H1 (cell line): ENCODE measurements around the gene C3orf22. TPM values are rescaled to one million over a fixed set of nuclear protein-coding genes. Genes with fewer than 3 reads are reported as not detected.
A peak's percentile ranks its signal among the peaks of the same experiment; 100 is the strongest.

ENCODE experiments used
- CTCF ChIA-PET: fragments of 300-600 bp; sonication (Branson Sonifier 250); formaldehyde crosslinking; loops from one replicate; lab custom pipeline; 2021; ENCODE audit not compliant: partially characterized antibody; lab: Charles Lee
- POLR2A ChIA-PET: fragments of 300-600 bp; sonication (Branson Sonifier 250); formaldehyde crosslinking; loops from one replicate; lab custom pipeline; 2021; ENCODE audit warnings: inconsistent platforms; ENCODE audit not compliant: partially characterized antibody; lab: Charles Lee
- DNase-seq, 2 experiments: peaks; one replicate each; pipeline versions ENCODE4 v3.0.0 to v3.0.0-alpha.2; 2010 to 2022; ENCODE audit warnings: low spot score in 2 of 2, low read depth in 1 of 2, mixed read lengths in 1 of 2
- FAIRE-seq: peaks from 2 replicates; lab custom pipeline; 2011; peaks lifted over from hg19 to GRCh38; lab: Jason Lieb, UNC
- H2AFZ ChIP-seq: 2 replicates; pipeline ENCODE4 v1.8.1; 2012; ENCODE audit warnings: low read length, inconsistent platforms
- H2AK5ac ChIP-seq: 2 replicates; pipeline ENCODE4 v1.6.1; 2013; ENCODE audit warnings: low read depth, low read length
- H2BK120ac ChIP-seq: replicated peaks from 2 replicates; pipeline ENCODE3; 2013; ENCODE audit warnings: low read depth, low read length, inconsistent platforms
- H2BK12ac ChIP-seq: 2 replicates; pipeline ENCODE4 v1.6.1; 2013; ENCODE audit warnings: low read depth, low read length
- H2BK15ac ChIP-seq: 2 replicates; pipeline ENCODE4 v1.6.1; 2013; ENCODE audit warnings: low read length
- H2BK20ac ChIP-seq: 2 replicates; pipeline ENCODE4 v1.6.1; 2013; ENCODE audit warnings: low read length
- H2BK5ac ChIP-seq: 2 replicates; pipeline ENCODE4 v1.6.1; 2013; ENCODE audit warnings: low read depth, low read length
- H3K14ac ChIP-seq: 2 replicates; pipeline ENCODE4 v1.6.1; 2013; ENCODE audit warnings: inconsistent platforms; ENCODE audit not compliant: insufficient read length
- H3K18ac ChIP-seq: 2 replicates; pipeline ENCODE4 v1.6.1; 2013; ENCODE audit warnings: low read length; ENCODE audit errors: extremely low read depth
- H3K23ac ChIP-seq: 2 replicates; pipeline ENCODE4 v1.6.1; 2013; ENCODE audit warnings: inconsistent platforms; ENCODE audit not compliant: insufficient read length
- H3K23me2 ChIP-seq: 2 replicates; pipeline ENCODE4 v1.6.1; 2013; ENCODE audit warnings: low read depth, low read length
- H3K27ac ChIP-seq: 2 replicates; pipeline ENCODE4 v1.6.1; 2011; ENCODE audit warnings: low read depth, low read length, inconsistent platforms
- H3K27me3 ChIP-seq, 4 experiments: replicated peaks in 1 of 4; 1 replicate in 1 of 4; 2 replicates in 3 of 4; pipeline versions ENCODE4 v1.6.1 to v1.8.1; 2011 to 2013; ENCODE audit warnings: low read length in 3 of 4, mild to moderate bottlenecking in 3 of 4, inconsistent platforms in 2 of 4, mixed read lengths in 2 of 4, moderate library complexity in 1 of 4; ENCODE audit not compliant: control insufficient read depth in 3 of 4, insufficient read depth in 3 of 4; ENCODE audit errors: extremely low read depth in 1 of 4
- H3K36me3 ChIP-seq, 4 experiments: 2 replicates each; pipeline versions ENCODE4 v1.6.1 to v1.8.1; 2011 to 2013; ENCODE audit warnings: mild to moderate bottlenecking in 4 of 4, low read length in 3 of 4, moderate library complexity in 2 of 4, control low read depth in 1 of 4, inconsistent platforms in 1 of 4; ENCODE audit not compliant: insufficient read depth in 4 of 4, control insufficient read depth in 2 of 4
- H3K4ac ChIP-seq: replicated peaks from 2 replicates; pipeline ENCODE3; 2013; ENCODE audit warnings: low read length, low read depth, mixed read lengths, inconsistent platforms; ENCODE audit not compliant: insufficient read length
- H3K4me1 ChIP-seq, 4 experiments: replicated peaks in 1 of 4; 1 replicate in 1 of 4; 2 replicates in 3 of 4; pipeline versions ENCODE4 v1.6.1 to v1.8.1; 2011 to 2013; ENCODE audit warnings: low read length in 3 of 4, inconsistent platforms in 2 of 4, mixed read lengths in 1 of 4; ENCODE audit not compliant: insufficient read depth in 4 of 4, control insufficient read depth in 3 of 4
- H3K4me2 ChIP-seq, 2 experiments: 2 replicates each; pipeline versions ENCODE4 v1.6.1 to v1.8.1; 2011 to 2013; ENCODE audit warnings: low read depth in 2 of 2, low read length in 2 of 2, control low read depth in 1 of 2, inconsistent platforms in 1 of 2, mild to moderate bottlenecking in 1 of 2; ENCODE audit not compliant: insufficient read depth in 1 of 2
- H3K4me3 ChIP-seq, 4 experiments: fragments of 200-600, 300-600 bp in 1 of 4; sonication (generic), shearing (Covaris generic), sonication (Bioruptor Twin) in 1 of 4; 2 replicates each; pipeline versions ENCODE4 v1.5.1 to v1.8.1; 2011 to 2016; ENCODE audit warnings: low read length in 4 of 4, low read depth in 3 of 4, control low read depth in 2 of 4, inconsistent platforms in 2 of 4, mild to moderate bottlenecking in 2 of 4, mixed read lengths in 1 of 4, moderate library complexity in 1 of 4; ENCODE audit not compliant: insufficient read depth in 2 of 4; ENCODE audit errors: extremely low read depth in 1 of 4
- H3K56ac ChIP-seq: replicated peaks from 2 replicates; pipeline ENCODE3; 2013; ENCODE audit warnings: low read depth, mild to moderate bottlenecking, mixed read lengths, low read length, inconsistent platforms; ENCODE audit not compliant: insufficient read length
- H3K79me1 ChIP-seq: 2 replicates; pipeline ENCODE4 v1.6.1; 2013; ENCODE audit warnings: low read depth, low read length, control low read depth
- H3K79me2 ChIP-seq, 2 experiments: 2 replicates each; pipeline versions ENCODE4 v1.6.1 to v1.8.1; 2012 to 2013; ENCODE audit warnings: low read length in 2 of 2, mild to moderate bottlenecking in 2 of 2, inconsistent platforms in 1 of 2; ENCODE audit not compliant: insufficient read depth in 2 of 2, control insufficient read depth in 1 of 2
- H3K9ac ChIP-seq, 4 experiments: replicated peaks in 1 of 4; 1 replicate in 1 of 4; 2 replicates in 3 of 4; pipeline versions ENCODE4 v1.6.1 to v1.8.1; 2011 to 2013; ENCODE audit warnings: low read depth in 3 of 4, low read length in 3 of 4, control low read depth in 2 of 4, mild to moderate bottlenecking in 2 of 4, moderate library complexity in 2 of 4, inconsistent platforms in 1 of 4; ENCODE audit errors: extremely low read depth in 1 of 4
- H3K9me3 ChIP-seq, 2 experiments: 2 replicates each; pipeline versions ENCODE4 v1.6.1 to v1.8.1; 2012 to 2013; ENCODE audit warnings: mild to moderate bottlenecking in 2 of 2, moderate library complexity in 2 of 2, control low read depth in 1 of 2, inconsistent platforms in 1 of 2, low read depth in 1 of 2, low read length in 1 of 2, mixed read lengths in 1 of 2; ENCODE audit not compliant: insufficient read depth in 2 of 2
- H4K20me1 ChIP-seq, 2 experiments: replicated peaks in 1 of 2; 2 replicates each; pipeline versions ENCODE3 to v1.8.1; 2011 to 2013; ENCODE audit warnings: inconsistent platforms in 2 of 2, low read length in 2 of 2, mild to moderate bottlenecking in 1 of 2; ENCODE audit not compliant: insufficient read depth in 2 of 2, control insufficient read depth in 1 of 2
- H4K5ac ChIP-seq: 2 replicates; pipeline ENCODE4 v1.6.1; 2013; ENCODE audit warnings: low read length, low read depth, mixed read lengths, inconsistent platforms; ENCODE audit not compliant: insufficient read length
- H4K8ac ChIP-seq: 2 replicates; pipeline ENCODE4 v1.8.0; 2013; ENCODE audit warnings: mild to moderate bottlenecking, moderate library complexity, low read length, inconsistent platforms; ENCODE audit not compliant: insufficient read depth; ENCODE audit errors: extremely low read depth
- H4K91ac ChIP-seq: replicated peaks from 2 replicates; pipeline ENCODE3; 2013; ENCODE audit warnings: low read length, mixed read lengths, inconsistent platforms; ENCODE audit not compliant: insufficient read length
- ATF3 ChIP-seq: IDR thresholded peaks from 2 replicates; pipeline ENCODE4 v1.6.1; 2011; ENCODE audit warnings: low read depth, mild to moderate bottlenecking, low read length; ENCODE audit not compliant: insufficient read depth
- CREB1 ChIP-seq: IDR thresholded peaks from 2 replicates; pipeline ENCODE4 v1.6.1; 2012; ENCODE audit warnings: inconsistent platforms
- EZH2 ChIP-seq: fragments of 200-600 bp; sonication (generic); IDR thresholded peaks from 2 replicates; pipeline ENCODE4 v1.7.1; 2012; ENCODE audit warnings: low read depth, mild to moderate bottlenecking, moderate library complexity, low read length, inconsistent platforms; ENCODE audit not compliant: severe bottlenecking
- JUND ChIP-seq: IDR thresholded peaks from 2 replicates; pipeline ENCODE4 v1.6.1; 2011; ENCODE audit warnings: mild to moderate bottlenecking, improper control_type of control experiment, low read length
- PHF8 ChIP-seq: fragments of 200-600 bp; sonication (generic); conservative IDR thresholded peaks from 2 replicates; pipeline ENCODE4 v1.7.1; 2012; ENCODE audit warnings: low read depth, mild to moderate bottlenecking, inconsistent platforms, low read length, moderate library complexity
- POLR2AphosphoS5 ChIP-seq: IDR thresholded peaks from 2 replicates; pipeline ENCODE4 v1.6.1; 2011; ENCODE audit warnings: low read depth, low read length
- POU5F1 ChIP-seq: IDR thresholded peaks from 2 replicates; pipeline ENCODE4 v1.6.1; 2011; ENCODE audit warnings: low read depth, mild to moderate bottlenecking, low read length, moderate library complexity
- SP1 ChIP-seq: IDR thresholded peaks from 2 replicates; pipeline ENCODE4 v1.6.1; 2011; ENCODE audit warnings: low read depth, low read length
- YY1 ChIP-seq: IDR thresholded peaks from 2 replicates; pipeline ENCODE4 v1.6.1; 2011; ENCODE audit warnings: low read depth, mild to moderate bottlenecking, low read length
- WGBS, 2 experiments: shearing (Covaris generic) in 1 of 2; methylation state at CpG; one replicate each; pipeline versions ENCODE4 v1.1.6 to v1.1.7; 2013 to 2015; ENCODE audit warnings: low lambda C conversion rate in 2 of 2, mixed read lengths in 2 of 2, inconsistent platforms in 1 of 2, low coverage in 1 of 2, missing lambda C conversion rate in 1 of 2; ENCODE audit not compliant: insufficient replicate concordance in 2 of 2, insufficient coverage in 1 of 2, insufficient read length in 1 of 2; ENCODE audit errors: extremely low coverage in 1 of 2, missing lambda C conversion rate in 1 of 2; 5-methylcytosine and 5-hydroxymethylcytosine counted together
- polyA plus RNA-seq, 7 experiments: library from polyadenylated mRNA; depleted of rRNA in 3 of 7; stranded (reverse) in 5 of 7; unstranded in 2 of 7; fragments of >200 nt in 5 of 7; fragments of 200-250 nt in 2 of 7; gene quantifications; 1 replicate in 5 of 7; 2 replicates in 1 of 7; 4 replicates in 1 of 7; pipeline versions ENCODE4 v1.2.1 to v1.2.3, GENCODE V29; 2011 to 2013; ENCODE audit warnings: missing spikeins in 2 of 7, mixed read lengths in 2 of 7
- total RNA-seq: library from RNA; stranded (reverse); fragmentation: NEBNext Ultra II Directional; extraction: Animal tissue kit (Norgen Biotek cat#: 25700); gene quantifications from 2 replicates; pipeline ENCODE4 v1.2.1, GENCODE V29; 2021
- TF ChIP-seq, protein P1 (sequence below), 3 experiments: IDR thresholded peaks; 1 replicate in 2 of 3; 2 replicates in 1 of 3; pipeline versions ENCODE4 v1.5.1 to v1.6.1; 2011; ENCODE audit warnings: low read length in 3 of 3, mild to moderate bottlenecking in 3 of 3, inconsistent platforms in 2 of 3, low read depth in 1 of 3, moderate library complexity in 1 of 3; ENCODE audit not compliant: insufficient read depth in 1 of 3; ENCODE audit errors: control extremely low read depth in 1 of 3

C3orf22 gene
- total and polyA plus RNA-seq, 2 of the 8 experiments (the other 6 are each of a cell fraction or from before 2014, with no cell fraction given), result not detected

DNA sequence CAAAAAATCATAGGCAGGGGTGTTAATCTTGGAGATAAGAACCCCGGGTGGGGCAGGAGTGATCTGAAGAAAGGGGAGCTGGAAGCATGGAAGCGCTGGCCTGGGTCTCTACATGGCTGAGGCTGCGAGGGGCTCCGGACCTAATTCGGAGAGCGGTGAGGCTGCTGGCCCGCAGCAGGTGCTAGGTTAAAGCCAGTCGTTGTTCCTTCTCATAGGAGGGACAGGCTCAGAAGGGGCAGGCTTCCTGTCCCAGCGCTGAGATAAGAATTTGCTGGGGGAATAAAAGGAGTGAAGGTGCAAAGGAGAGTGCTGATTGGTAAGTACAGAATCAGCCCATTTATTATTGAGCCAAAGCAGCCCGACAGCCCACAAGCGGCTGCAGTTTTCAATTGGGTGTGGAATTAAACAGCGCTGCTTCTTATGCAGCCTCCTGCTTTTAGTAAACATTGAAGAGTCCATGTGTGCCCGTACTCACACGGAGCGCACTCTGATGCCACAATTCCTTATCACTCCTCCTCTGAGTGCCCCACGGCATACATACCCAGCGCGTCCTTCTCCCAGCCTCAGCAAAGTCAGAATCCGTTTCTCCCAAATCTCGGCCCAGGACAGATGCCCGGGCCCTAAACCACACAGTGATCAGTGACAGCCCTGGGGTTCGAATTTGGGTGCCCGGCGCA is 17.6 kb downstream of the C3orf22 start:
- H3K27me3 ChIP-seq, result peaks cover 0 to 5% (median 2%) of the 10 kb centered on the region in 4 experiments; a peak in 1 of 7 replicates
- H2BK15ac ChIP-seq, result no peak overlapping the region
- no peak overlapping the region for H2BK5ac ChIP-seq
- no peak overlapping the region for H2BK120ac ChIP-seq
- no peak overlapping the region for H3K4me3 ChIP-seq
- peaks cover 7% of the 10 kb centered on the region; the same call in 1 of the 2 replicates for H3K23me2 ChIP-seq
- no peak overlapping the region for H3K56ac ChIP-seq
- no peak overlapping the region for H2AFZ ChIP-seq
- H3K4ac ChIP-seq, result no peak overlapping the region
- no peak overlapping the region for H4K91ac ChIP-seq
- FAIRE-seq, result no peak
- 89% methylated on average over 24 of the region's 24 CpGs; no CpG with 5 or more reads in 1 of the 2 experiments for WGBS, 2 experiments
- H3K9me3 ChIP-seq, result no peaks in the 10 kb centered on the region
- H3K14ac ChIP-seq, result no peak overlapping the region
- no peaks in the 10 kb centered on the region for H3K79me2 ChIP-seq
- peak in 1 of 2 experiments; percentile 35 for DNase-seq
- CTCF ChIA-PET, result interaction anchor here (1.0 kb wide), 1 partner anchor 9 kb away, joined by 3 read pairs; no protein-coding TSS in a partner anchor
- peak overlapping the region; percentile 74; the same call in 1 of the 2 replicates for H4K8ac ChIP-seq
- no peak overlapping the region for H2BK12ac ChIP-seq
- no peak overlapping the region for H3K9ac ChIP-seq
- no peak overlapping the region for H2AK5ac ChIP-seq
- POLR2A ChIA-PET, result no interaction called here
- no peaks in the 10 kb centered on the region; a peak in 1 of 8 replicates for H3K36me3 ChIP-seq
- H4K5ac ChIP-seq, result no peak overlapping the region
- H4K20me1 ChIP-seq, result peaks cover 0 to 5% of the 10 kb centered on the region in 2 experiments
- H3K79me1 ChIP-seq, result no peaks in the 10 kb centered on the region
- no peak overlapping the region for H3K23ac ChIP-seq
- H3K4me1 ChIP-seq, result no peaks in the 10 kb centered on the region
- no peak overlapping the region for H3K4me2 ChIP-seq
- H3K27ac ChIP-seq, result no peak overlapping the region
- no peak overlapping the region for H2BK20ac ChIP-seq
- H3K18ac ChIP-seq, result no peak overlapping the region
- TF ChIP-seq CREB1 (no peak), JUND (no peak), PHF8 (no peak), POLR2AphosphoS5 (no peak), YY1 (no peak), POU5F1 (no peak), SP1 (no peak), EZH2 (no peak), ATF3 (no peak)
- TF ChIP-seq, protein P1, sequence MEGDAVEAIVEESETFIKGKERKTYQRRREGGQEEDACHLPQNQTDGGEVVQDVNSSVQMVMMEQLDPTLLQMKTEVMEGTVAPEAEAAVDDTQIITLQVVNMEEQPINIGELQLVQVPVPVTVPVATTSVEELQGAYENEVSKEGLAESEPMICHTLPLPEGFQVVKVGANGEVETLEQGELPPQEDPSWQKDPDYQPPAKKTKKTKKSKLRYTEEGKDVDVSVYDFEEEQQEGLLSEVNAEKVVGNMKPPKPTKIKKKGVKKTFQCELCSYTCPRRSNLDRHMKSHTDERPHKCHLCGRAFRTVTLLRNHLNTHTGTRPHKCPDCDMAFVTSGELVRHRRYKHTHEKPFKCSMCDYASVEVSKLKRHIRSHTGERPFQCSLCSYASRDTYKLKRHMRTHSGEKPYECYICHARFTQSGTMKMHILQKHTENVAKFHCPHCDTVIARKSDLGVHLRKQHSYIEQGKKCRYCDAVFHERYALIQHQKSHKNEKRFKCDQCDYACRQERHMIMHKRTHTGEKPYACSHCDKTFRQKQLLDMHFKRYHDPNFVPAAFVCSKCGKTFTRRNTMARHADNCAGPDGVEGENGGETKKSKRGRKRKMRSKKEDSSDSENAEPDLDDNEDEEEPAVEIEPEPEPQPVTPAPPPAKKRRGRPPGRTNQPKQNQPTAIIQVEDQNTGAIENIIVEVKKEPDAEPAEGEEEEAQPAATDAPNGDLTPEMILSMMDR (IDR thresholded peaks at IDR 0.05; ENCODE audit: control extremely low read depth in 1 of 3, insufficient read depth in 1 of 3, low read depth in 1 of 3, low read length in 3 of 3), result no peak
